Stimulated activated CD4-positive, alpha-beta T cell treated with anti-CD3 and anti-CD28 coated beads, Interleukin-4, amount 100 ng/mL, for 1 hour (primary cell): Measurements from ENCODE around the gene TRAK1.

Experiments
- DNase-seq: peaks from one replicate; pipeline ENCODE4 v3.0.0-alpha.2; 2020

Gene TRAK1

GRCh38 chr3:42262525-42262924 lies 171.4 kb downstream of the TRAK1 start:
- DNase-seq, result no peak

- DNase-seq, result no peak
Measured at GRCh38 chr3:42263354-42264346, 172.5 kb downstream of the TRAK1 start.

GRCh38 chr3:42264399-42265058 lies 173.4 kb downstream of the TRAK1 start:
- peak; percentile 16 for DNase-seq

GRCh38 chr3:42265059-42265991 lies 174.2 kb downstream of the TRAK1 start:
- DNase-seq, result no peak

- DNase-seq, result no peak
Measured at GRCh38 chr3:42266085-42266484, 174.9 kb downstream of the TRAK1 start, which contains the start of gene CCK. CCK (minus strand) TSS chr3:42266185; CDS start chr3:42263630, 2,555 bp downstream.

GRCh38 chr3:42267878-42268277 lies 176.7 kb downstream of the TRAK1 start:
- DNase-seq, result no peak

- no peak for DNase-seq
Measured at GRCh38 chr3:42269647-42270046, 178.5 kb downstream of the TRAK1 start.

GRCh38 chr3:42270561-42270960 lies 179.4 kb downstream of the TRAK1 start:
- DNase-seq, result no peak

- no peak for DNase-seq
Measured at GRCh38 chr3:42271786-42272185, 180.6 kb downstream of the TRAK1 start.

- no peak for DNase-seq
Measured at GRCh38 chr3:42273361-42273760, 182.2 kb downstream of the TRAK1 start.

GRCh38 chr3:42274266-42274665 lies 183.1 kb downstream of the TRAK1 start:
- no peak for DNase-seq

GRCh38 chr3:42275217-42275616 lies 184.1 kb downstream of the TRAK1 start:
- no peak for DNase-seq
